GM18868 (cell line): Measurements from ENCODE around the gene SOX2.

Experiments
- ATAC-seq: cut with Tn5 transposase; IDR thresholded peaks from one replicate; pipeline ENCODE4 v1.9.1; 2021; ENCODE audit warnings: mild to moderate bottlenecking, moderate library complexity; ENCODE audit not compliant: unreplicated experiment

Gene SOX2

DNA sequence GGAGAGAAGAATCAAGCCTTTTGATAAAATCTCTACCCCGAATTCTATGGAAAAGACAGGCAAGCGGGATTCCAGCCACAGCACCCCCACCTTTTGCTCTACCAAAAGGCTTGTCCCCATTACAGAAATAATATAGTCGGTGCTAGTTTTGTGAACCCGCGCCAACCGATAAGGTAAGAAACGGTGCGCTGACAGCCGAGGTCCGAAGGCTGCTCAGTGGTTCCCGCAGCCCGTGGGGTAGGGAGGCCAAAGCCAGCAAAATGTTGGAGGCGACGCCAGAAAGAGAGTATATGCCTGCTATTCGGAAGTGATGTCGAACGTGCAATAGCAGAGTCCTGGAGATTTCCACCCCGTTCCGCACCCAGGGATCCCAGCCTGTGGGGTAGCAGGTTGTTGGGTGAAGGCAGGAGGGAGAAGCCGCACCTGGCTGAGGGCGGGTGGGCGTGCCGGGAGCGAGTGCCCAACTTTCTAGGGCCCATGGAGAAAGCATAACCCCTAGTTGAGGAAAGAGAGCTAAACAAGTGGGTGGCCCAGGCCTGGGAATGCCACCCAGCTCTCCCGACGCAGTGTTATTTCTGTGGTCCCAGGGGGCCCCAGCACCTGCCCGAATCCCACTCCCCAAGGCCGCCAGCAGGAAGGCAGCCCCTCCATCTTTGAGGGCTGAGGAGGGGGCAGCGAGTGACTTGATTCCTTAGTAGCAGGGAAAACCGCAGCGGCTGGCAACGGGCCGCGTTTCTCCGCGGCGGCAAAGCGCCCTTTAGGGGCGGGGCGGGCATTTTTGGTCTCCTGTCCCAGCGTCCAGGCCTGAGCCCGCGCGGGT is 7.9 kb upstream of the SOX2 start:
- no peak for ATAC-seq

DNA sequence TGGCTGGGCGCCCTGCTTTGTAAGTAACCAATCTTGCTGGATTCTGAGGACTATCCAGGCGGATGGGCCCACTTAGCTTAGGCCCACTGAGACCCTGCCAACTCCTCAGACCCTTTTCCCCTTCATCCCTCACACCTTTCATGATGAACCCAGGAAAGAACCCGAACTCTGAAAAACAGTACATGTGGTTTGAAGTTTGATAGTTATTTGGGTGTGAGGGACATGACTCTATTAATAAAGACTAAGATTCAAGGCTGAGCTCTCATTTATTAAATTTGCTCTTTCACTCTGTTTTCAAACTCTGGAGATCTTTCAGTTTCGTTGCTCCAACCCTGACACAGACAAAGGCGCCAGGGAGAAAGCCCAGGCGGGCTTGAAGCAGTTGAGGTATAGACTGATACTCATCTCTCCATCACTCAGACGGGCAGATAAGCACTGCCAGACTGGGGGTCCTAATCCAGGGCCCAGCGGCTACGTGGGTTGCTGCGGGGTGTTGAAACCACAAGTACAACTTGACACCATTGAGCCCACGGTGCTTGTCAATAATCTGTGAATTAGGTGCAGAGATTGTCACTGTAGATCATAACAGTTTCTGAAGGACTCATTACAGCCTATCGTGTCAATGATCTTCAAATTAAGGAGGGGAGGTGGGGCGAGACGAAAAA is 7.2 kb upstream of the SOX2 start:
- no peak for ATAC-seq

DNA sequence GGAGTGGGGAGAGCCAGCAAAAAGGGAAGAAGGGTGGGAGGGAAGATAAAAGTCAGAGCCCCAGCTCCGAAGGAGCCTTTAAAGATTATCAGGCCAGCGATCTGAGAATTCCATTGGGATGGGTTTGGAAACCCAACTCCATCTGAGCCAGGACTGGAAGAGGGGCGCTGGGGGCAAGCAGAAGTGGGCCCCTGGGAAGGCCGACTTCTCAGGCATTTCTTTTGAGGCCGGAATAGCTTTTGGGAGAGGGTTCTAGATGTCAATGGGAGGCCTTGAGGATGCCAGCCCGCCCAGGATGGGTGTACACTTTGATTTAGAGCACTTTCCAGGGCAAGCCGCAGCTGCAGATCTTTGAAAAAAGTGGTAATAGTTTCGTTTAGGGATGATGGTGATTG is 6.6 kb upstream of the SOX2 start:
- ATAC-seq: no peak

DNA sequence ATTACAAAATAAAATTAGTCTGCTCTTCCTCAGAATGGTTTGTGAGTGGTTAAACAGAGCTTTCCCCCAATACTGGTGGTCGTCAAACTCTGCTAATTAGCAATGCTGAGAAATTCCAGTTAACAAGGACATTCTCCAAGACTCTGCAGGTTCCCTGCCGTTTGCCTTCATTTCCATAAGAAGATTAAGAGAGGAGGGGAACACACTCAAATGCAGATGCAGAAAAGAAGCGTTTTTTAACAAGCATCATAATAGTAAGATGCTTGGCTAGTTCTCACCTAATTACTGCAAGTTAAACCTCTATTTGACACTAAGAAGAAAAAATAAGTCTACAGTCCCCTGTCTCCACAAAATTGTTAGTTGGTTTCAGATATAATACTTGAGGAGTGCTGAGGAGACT is 3.7 kb upstream of the SOX2 start:
- ATAC-seq: no peak

DNA sequence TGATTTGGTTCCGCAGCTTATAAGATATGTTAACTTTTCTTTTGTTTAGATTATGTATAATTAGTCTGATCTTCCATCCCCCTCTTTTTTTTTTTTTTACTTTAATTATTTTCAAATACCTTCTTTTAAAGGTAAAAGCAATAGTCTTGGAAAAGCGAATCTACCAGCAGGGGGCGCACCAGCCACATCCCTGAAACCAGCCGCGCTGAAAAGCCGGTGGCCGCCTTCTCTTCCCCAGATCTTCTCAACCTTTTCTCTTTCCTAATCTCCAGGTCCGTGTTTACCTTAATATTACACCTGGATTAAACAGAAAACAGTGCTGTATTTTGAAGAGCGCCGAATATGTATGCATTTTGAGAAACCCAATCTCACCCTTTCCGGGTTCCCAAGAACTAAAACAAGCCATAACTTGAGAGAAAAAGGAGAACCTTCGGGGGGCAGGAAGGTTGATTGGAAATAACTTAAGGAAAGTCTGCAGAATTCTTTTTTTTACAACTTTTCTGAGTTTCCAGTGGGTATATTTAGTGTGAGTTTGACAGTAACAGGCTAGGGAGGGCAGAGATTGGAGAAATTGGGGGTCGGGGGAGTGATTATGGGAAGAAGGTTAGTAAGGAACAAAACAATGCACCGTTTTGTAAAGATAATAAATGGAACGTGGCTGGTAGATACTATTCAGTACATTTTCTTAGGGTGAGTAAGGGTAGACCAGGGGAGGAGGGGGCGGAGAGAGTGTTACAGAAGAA is 2.0 kb upstream of the SOX2 start:
- peak; percentile 31 for ATAC-seq

DNA sequence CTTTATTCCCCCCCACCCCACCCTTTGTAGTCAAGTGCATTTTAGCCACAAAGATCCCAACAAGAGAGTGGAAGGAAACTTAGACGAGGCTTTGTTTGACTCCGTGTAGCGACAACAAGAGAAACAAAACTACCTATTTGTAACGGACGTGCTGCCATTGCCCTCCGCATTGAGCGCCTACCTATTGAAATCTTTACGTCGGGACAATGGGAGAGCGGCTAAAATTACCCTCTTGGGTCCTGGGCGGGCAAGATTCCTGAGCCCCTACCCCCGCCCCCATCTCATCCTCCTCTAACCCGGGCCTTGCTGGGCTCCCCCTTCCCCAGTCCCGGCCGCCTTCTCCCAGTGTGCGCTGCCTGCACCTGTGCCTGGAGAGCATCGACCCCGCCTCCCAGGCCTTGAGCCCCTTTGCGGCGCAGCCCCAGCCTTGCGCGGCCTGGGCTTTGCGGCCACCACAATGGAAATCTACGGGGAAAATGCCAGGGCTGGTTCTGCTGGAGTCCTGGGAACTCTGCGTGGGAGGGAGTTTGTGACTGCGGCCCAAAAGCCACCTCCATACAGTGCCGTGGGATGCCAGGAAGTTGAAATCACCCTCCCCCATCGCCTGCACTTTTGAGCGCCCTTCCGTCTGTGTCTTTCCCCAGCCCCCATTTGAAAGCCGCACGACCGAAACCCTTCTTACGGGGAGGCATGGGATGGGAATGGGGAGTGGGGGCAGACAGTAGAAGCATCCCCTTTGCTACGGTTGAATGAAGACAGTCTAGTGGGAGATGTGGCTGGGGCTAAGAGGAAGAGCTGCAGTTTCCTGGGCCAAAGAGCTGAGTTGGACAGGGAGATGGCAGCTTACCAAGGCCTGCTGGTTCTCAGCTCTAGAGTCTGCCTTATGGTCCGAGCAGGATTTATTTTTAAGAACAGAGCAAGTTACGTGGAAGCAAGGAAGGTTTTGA is 1.1 kb upstream of the SOX2 start:
- ATAC-seq: peak; percentile 3

DNA sequence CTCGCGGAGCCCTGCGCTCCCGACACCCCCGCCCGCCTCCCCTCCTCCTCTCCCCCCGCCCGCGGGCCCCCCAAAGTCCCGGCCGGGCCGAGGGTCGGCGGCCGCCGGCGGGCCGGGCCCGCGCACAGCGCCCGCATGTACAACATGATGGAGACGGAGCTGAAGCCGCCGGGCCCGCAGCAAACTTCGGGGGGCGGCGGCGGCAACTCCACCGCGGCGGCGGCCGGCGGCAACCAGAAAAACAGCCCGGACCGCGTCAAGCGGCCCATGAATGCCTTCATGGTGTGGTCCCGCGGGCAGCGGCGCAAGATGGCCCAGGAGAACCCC is 464 bp downstream of the SOX2 start:
- ATAC-seq: no peak

DNA sequence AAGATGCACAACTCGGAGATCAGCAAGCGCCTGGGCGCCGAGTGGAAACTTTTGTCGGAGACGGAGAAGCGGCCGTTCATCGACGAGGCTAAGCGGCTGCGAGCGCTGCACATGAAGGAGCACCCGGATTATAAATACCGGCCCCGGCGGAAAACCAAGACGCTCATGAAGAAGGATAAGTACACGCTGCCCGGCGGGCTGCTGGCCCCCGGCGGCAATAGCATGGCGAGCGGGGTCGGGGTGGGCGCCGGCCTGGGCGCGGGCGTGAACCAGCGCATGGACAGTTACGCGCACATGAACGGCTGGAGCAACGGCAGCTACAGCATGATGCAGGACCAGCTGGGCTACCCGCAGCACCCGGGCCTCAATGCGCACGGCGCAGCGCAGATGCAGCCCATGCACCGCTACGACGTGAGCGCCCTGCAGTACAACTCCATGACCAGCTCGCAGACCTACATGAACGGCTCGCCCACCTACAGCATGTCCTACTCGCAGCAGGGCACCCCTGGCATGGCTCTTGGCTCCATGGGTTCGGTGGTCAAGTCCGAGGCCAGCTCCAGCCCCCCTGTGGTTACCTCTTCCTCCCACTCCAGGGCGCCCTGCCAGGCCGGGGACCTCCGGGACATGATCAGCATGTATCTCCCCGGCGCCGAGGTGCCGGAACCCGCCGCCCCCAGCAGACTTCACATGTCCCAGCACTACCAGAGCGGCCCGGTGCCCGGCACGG is 991 bp downstream of the SOX2 start:
- ATAC-seq: no peak

DNA sequence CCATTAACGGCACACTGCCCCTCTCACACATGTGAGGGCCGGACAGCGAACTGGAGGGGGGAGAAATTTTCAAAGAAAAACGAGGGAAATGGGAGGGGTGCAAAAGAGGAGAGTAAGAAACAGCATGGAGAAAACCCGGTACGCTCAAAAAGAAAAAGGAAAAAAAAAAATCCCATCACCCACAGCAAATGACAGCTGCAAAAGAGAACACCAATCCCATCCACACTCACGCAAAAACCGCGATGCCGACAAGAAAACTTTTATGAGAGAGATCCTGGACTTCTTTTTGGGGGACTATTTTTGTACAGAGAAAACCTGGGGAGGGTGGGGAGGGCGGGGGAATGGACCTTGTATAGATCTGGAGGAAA is 1.5 kb downstream of the SOX2 start:
- no peak for ATAC-seq

DNA sequence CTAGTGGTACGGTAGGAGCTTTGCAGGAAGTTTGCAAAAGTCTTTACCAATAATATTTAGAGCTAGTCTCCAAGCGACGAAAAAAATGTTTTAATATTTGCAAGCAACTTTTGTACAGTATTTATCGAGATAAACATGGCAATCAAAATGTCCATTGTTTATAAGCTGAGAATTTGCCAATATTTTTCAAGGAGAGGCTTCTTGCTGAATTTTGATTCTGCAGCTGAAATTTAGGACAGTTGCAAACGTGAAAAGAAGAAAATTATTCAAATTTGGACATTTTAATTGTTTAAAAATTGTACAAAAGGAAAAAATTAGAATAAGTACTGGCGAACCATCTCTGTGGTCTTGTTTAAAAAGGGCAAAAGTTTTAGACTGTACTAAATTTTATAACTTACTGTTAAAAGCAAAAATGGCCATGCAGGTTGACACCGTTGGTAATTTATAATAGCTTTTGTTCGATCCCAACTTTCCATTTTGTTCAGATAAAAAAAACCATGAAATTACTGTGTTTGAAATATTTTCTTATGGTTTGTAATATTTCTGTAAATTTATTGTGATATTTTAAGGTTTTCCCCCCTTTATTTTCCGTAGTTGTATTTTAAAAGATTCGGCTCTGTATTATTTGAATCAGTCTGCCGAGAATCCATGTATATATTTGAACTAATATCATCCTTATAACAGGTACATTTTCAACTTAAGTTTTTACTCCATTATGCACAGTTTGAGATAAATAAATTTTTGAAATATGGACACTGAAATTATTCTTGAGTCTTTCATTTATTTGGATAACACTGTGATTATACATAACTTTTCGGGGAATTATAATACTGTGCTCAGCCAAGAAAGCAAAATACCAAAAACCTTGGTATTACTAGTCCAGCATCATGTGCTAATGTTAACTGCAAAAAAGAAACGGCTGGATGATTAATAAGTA is 2.2 kb downstream of the SOX2 start:
- no peak for ATAC-seq

DNA sequence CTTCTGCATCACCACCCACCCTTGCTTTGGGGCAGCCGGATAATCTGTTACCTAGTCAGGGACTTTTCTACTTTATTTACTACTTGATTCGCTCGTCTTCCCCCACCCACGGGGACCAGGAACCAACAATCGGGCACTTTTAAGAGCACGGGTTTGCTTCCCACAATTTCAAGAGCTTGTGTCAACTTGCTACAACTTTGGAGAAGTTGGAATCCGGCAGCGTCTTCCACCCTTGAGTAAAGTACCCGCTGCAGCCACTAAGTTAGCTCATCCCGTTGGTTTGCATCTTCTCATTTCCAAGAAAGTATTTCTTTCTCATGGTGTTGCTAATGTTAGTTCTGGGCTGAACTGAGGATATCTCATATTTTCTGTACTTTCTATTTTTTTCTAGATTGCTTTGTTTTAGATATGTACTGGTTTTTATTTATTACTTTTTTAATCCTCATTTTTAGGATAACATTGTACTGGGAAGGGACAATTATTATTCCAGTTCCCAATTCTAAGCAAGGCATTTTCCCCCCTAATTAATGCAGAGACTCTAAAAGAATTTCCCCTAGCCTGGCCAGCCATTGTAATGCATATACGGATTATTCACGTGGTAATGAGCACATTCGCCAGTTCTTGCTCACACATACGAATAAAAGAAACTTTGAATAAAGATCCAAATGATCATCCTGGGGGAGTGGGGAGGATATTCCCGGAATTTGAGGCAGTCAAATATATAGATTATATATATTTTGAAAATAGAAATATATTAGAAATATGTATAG is 4.0 kb downstream of the SOX2 start:
- ATAC-seq: no peak

DNA sequence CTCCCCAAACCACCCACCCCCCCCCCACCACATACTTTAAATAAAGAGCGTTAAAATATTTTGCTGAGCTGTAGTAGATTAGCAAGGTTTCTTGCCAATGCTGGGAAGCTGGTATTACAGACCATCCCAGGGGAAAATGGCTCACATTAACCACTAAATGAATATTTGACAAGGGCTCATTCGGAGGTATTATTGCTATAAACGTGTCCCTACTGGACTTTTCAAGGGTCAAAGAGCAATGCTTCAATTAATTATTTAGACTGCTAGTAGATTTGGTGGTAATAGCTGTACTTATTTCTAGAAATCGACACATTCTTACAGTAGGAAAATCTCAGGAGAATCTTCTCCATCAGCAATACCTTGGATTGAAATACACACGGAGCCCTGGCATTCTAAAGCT is 5.2 kb downstream of the SOX2 start:
- no peak for ATAC-seq

DNA sequence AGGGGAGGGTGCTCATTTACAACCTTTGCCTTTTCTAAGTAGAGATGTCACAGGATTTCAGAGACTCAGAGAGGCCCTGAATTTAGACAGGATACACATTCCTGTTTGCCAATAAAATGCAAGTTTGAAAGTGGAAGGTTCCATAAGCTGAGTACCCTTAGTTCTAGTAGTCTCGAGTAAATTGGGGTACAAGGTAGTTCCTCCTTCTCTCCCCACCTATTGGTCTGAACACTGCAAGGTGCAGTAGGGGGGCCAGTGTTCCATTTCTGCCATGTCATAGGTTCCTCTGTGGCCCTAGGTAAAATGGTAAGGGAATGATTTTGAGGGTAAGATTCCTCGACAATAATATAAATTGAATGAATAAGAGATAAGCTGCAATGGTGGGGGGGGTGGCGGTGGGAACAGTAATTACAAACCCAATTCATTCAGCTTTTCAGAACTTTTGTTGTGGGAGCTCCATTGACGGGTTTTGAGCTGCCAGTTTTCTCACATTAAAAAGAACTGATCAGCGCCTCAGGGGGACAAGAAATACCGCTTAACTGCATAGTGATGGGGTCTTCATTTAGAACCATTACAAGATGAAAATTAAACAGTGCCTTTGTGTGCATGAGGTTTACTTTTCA is 5.9 kb downstream of the SOX2 start:
- ATAC-seq: no peak

DNA sequence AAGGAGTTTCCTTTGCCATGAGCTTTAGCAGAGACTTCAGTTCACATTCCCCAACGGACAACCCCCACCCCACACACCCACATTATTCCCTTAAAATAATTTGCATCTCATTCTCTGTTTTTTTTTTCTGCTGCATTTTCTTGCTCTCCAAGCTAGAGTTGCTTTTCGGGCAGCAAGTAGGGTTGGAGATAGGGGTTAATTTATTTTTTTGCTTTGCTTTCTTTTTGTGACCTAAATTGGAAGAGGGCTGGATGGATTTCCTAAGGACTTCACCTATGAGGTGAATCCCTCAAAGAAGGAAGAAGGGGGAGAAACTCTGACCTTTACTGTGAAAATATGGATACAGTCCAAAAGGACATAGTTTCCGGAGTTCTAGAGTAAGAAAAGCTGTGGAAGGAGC is 6.6 kb downstream of the SOX2 start:
- no peak for ATAC-seq

DNA sequence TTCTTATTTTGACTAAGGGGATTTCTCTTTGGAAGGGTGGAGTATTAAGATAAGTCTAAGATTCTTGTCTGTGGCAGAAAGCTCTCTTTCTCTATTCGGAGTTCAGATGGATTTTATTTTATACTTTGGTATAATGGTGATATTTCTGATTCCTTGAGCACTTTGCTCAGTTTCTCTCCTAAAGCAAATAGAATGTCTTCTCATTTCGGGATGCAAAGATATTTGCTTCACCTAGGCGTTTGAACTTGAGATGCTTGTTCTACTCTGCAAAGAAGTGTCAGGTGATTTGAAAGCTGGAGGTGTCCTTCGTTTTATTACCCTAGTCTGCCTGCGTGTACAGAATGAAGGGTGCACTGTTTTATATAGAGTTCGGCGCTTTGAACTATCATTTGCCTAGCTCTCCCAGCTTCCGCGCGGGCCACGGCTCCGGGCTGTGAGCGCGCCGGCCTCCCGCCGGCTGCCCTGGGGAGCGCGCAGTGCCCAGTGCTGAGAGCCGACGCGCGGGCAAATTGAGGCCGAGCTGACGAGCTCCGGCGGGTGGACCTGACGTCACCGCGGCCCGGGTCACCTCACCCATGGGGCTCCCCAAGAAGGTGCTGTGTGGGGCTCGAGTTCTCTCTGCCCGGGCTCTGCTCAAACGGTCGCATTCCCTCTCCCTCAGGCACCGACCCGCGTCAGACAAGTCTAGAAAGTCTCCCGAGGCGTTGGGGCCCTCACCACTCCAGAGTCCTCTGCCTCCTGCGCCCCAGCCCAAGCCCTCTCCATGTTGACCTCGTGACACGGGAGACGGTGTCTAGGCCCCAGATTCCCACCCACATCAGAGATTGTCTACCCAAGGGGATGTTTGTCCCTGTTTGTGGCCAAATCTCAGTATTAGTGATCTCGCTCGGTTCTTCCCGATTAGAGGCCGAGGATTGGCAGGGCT is 7.5 kb downstream of the SOX2 start:
- ATAC-seq: no peak

DNA sequence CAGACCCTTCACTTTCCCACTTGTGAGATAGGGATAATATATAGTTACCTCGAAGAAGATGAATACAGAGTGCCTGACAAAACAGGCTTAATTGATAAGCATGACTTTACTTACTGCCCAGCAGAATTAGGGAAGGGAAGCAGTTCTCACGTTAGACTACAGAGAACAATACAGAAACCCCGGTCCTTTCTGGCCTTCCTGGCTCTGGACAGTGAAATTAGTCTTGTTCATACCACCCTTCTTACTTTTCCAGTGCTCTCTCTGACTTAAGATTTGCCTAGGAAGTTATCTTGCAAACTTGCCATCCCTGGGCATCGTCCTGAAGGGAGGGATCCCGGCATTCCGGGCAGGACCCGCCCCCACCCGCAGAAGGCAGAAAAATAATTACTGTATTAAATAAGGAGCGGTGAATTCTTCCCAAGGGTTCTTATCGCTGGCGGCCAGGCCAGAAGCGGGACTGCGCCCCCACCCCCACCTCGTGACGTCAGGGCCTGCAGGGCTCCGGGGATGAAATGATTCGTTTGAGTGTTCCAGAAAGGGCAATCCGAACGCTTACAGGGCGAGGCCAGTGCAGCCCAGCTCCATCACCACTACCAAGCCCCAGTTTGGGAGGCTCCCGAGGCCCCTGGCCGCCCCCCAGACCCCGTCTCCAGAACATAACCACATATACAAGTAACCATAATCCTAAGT is 8.4 kb downstream of the SOX2 start:
- no peak for ATAC-seq
